ENCODE results near the gene HES4.

The HES4 gene

DNA sequence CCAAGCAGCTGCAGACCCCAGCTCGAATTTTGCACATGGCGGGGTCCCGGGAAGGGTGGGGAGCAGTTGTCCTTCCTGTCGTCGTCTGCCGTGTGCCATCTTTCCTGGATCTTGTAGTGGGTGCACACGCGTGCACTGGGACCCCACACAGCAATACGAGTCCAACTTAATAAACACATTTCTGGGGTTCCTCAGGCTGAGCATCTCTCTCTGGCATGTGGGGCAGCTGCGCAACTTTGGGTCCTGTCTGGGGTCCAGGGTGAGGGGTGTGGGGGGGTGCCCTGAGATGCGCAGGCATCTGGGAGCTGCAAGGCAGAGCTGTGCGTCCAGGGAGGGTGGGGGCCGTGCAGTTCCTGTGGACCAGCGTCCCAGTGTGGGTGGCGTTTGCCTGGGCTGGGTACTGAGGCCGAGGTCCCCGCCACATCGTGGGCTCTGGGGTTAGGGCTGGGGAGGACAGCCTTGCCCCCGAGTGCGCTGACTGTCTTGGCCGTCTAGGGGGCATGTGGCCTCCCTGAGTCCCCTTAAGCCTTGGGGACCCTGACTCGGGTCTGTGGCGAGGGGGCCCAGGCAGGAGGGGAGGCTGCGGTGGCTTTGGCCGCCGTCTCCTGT is 34.3 kb downstream of the HES4 start:
- DNase-seq (ENCODE audit: low read depth, low spot score) = no peak

- no peak for DNase-seq (ENCODE audit: low read depth, low spot score)
Observed at GRCh38 chr1:964691-965525, 35.0 kb downstream of the HES4 start.

DNA sequence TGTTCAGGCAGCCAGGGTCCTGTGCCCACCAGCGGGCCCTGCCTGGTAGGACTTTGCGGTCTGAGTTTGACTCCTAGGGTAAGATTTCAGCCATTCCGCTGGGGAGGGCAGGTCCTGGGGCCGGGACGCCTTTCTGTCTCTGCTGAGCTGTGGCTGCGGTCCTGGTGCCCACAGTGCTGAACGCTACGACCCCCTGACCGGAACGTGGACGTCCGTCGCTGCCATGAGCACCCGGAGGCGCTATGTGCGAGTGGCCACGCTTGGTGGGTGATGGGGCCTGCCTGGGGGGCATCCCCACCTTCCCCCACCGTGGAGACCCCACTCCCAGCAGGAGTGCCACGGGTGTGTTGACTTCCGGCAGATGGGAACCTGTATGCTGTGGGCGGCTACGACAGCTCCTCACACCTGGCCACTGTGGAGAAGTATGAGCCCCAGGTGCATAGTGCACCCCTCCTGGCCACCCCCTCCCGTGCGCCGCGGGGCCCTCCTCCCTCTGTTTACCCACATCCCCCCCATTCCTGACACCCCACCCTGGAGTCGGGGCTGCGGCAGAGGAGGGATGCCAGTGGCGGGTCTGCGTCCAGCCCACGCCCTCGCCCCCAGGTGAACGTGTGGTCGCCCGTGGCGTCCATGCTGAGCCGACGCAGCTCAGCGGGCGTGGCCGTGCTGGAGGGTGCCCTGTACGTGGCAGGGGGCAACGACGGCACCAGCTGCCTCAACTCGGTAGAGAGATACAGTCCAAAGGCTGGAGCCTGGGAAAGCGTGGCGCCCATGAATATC is 36.0 kb downstream of the HES4 start:
- DNase-seq (ENCODE audit: low read depth, low spot score) = no peak

GRCh38 chr1:963301-963651 is 36.6 kb downstream of the HES4 start:
- no peak for DNase-seq (ENCODE audit: low read depth, low spot score)

DNA sequence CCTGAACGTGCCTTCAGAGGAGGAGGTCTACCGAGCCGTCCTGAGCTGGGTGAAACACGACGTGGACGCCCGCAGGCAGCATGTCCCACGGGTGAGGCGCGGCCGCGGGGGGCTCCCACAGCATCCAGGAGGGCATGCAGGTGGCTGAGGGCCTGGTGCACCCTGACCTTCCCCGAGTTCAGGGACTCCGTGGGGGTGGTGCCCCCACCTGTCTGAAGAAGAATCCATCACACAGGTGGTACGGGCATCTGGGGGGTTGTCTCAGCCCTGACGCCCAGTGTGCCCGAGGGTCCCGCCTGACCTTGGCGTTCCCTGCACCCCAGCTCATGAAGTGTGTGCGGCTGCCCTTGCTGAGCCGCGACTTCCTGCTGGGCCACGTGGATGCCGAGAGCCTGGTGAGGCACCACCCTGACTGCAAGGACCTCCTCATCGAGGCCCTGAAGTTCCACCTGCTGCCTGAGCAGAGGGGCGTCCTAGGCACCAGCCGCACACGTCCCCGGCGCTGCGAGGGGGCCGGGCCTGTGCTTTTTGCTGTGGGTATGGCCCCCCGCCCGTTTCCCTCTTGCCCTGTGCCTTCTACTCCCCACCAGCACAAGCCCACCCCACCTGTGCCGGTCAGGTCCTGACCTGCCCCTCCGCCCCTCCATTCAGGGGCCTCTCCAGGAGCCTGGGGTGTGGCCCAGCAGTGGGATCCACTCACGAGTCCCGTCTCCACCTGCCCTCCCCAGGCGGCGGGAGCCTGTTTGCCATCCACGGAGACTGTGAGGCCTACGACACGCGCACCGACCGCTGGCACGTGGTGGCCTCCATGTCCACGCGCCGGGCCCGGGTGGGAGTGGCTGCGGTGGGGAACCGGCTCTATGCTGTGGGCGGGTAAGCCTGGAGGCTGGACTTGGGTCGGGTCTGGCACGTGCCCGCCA is 37.3 kb downstream of the HES4 start:
- no peak for DNase-seq (ENCODE audit: low read depth, low spot score)

GRCh38 chr1:961132-961669 is 38.7 kb downstream of the HES4 start:
- no peak for DNase-seq (ENCODE audit: low read depth, low spot score)

DNA sequence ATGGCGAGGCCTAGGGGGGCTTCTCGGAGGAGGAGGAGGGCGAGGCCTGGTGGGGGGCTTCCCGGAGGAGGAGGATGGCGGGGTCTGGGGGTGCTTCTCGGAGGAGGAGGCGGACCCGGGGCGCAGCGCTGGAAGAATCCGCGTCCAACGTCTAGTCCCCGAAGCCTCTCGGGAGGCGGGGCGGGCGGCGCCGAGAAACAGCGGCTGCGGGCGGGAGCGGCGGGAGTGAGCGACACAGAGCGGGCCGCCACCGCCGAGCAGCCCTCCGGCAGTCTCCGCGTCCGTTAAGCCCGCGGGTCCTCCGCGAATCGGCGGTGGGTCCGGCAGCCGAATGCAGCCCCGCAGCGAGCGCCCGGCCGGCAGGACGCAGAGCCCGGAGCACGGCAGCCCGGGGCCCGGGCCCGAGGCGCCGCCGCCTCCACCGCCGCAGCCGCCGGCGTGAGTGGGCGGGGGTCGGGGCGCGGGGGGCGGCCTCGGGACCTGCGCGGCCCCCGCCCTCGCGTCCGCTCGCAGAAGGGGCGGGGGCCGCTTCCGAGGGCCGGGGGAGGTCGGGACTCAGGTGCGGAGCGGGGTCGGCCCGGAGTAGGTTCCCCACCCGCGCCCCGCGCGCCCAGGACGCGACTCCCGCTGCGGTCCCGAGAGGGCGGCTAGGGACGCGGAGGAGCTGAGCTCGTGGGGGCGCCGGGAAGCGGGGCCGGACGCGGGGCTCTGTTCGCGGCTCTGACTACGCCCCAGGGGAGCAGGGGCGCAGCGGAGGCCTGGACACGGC is 39.4 kb downstream of the HES4 start, which contains the start of gene KLHL17:
Gene KLHL17, plus strand, starts transcription at position 222 of the 769 bp plus-strand sequence. Its CDS starts 110 bp downstream, at position 332.
- no peak for DNase-seq (ENCODE audit: low read depth, low spot score)

DNA sequence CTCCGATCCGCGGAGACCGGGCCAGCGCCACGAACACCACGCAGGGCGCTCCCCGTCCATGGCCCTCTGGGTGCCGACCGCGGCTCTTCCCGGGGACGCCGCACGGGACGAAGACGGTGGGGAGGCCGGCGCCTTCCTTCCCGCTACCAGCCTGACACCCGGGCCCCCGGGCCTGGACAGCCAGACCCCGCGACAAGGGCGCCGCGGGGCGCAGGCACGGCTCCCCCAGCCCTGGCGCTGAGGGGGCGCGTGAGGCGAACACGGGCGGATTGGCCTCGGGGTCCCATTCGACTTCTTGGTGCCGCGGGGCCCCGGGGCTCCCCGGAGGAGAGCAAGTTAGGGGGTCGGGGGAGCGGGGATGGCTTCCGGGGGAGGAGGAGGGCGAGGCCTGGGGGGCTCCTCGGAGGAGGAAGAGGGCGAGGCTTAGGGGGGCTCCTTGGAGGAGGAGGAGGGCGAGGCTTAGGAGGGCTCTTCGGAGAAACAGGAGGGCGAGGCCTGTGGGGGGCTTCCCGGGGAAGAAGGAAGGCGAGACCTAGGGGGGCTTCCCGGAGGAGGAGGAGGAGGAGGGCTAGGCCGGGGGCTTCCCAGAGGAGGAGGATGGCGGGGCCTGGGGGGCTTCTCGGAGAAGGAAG is 40.0 kb downstream of the HES4 start:
- no peak for DNase-seq (ENCODE audit: low read depth, low spot score)

GRCh38 chr1:958823-959730 is 40.8 kb downstream of the HES4 start, which contains the start of gene NOC2L:
Gene NOC2L (minus strand): TSS chr1:959256. CDS start chr1:959240, 16 bp downstream.
- DNase-seq (ENCODE audit: low read depth, low spot score) = no peak

GRCh38 chr1:956636-957035 is 43.3 kb downstream of the HES4 start:
- no peak for DNase-seq (ENCODE audit: low read depth, low spot score)

DNA sequence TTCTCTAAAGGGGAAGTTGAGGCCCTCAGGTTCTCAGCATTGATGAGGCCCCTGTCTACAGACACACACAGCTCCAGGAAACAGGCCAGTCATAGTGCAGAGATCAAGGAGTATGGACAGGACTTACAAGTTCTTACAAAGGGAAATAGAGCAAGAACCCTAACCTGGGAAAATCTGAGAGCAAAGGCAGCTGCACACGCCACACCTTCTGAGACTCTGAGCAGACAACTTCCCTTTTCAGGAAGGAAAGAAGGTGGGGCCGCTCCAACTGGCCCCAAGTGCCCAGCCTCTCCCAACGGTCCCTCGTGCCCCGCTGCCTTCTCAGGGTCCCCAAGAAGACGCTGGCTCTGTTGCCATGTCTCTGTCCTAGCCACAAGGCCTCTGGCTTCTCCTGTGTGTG is 44.4 kb downstream of the HES4 start:
- DNase-seq (ENCODE audit: low read depth, low spot score) = no peak

GRCh38 chr1:954927-955326 is 45.0 kb downstream of the HES4 start:
- DNase-seq (ENCODE audit: low read depth, low spot score) = no peak

GRCh38 chr1:953524-954320 is 46.2 kb downstream of the HES4 start:
- no peak for DNase-seq (ENCODE audit: low read depth, low spot score)

GRCh38 chr1:952603-953002 is 47.3 kb downstream of the HES4 start:
- DNase-seq (ENCODE audit: low read depth, low spot score) = no peak

GRCh38 chr1:952201-952600 is 47.7 kb downstream of the HES4 start:
- DNase-seq (ENCODE audit: low read depth, low spot score) = no peak

DNA sequence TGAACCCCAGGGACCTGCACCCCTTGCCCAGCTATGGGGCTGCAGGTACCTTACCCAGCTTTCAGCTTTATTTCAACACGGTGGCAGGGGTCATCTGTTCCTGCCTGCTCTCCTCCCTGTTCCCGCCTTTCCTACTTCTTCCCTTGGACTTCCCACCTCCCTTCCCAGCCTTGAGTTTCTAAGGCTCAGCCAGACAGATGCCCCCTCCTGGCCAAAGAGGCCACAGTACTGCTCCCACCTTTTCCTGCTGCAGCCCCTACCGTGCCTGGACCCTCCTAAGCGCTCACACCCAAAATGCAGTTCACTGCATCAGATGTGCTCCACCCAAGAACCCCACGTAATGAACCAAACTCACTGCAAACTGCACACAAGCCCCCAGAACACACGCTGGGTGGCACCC is 48.5 kb downstream of the HES4 start:
- no peak for DNase-seq (ENCODE audit: low read depth, low spot score)

DNA sequence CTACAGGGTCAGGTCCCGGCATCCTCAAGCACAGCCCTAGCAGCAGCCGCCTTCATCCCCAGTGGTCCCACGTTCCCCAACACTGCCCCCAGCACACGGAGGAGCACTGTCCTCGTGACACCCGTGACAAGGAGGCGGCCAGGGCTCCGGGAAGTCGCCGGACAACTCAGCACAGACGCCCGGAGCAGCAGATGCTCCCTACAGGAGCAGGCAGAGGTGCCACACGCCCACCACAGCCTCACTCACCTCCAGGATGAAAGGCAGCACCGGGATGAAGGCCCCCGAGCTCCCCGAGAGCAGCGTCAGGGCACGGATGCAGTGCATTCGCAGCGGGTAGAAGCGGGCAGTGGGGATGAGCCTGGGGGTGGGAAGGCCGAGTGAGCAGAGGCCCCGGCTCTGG is 49.0 kb downstream of the HES4 start:
- DNase-seq (ENCODE audit: low read depth, low spot score) = no peak

DNA sequence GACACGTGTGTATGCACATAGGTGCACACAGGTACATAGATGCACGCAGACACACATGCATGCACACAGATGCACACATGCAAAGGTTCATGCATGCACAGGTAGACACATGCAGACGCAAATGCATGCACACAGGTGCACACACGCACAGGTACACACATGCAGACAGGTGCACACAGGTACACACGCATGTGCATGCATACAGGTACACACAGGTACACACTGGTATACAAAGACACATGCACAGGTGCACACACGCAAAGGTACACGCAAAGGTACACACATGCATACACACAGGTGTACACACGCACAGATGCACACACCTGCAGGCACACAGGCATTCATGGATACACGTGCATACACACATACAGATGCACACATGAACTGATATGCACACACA is 49.6 kb downstream of the HES4 start:
- no peak for DNase-seq (ENCODE audit: low read depth, low spot score)
